NCI-H82 treated with DMSO at 0.1 percent for 48 hours (cell line): Measurements from ENCODE around the gene WASF1.
"Not testable (repeated sequence)": the region's sequence is repeated elsewhere in the genome, so short reads cannot be mapped to it uniquely, and the experiment has no call there.

ENCODE experiments used
- DNase-seq: peaks from one replicate; lab custom pipeline; 2025; ENCODE audit not compliant: unreplicated experiment; lab: John Stamatoyannopoulos, UW

The WASF1 gene

GRCh38 chr6:110178626-110179405 is 654 bp downstream of the WASF1 start:
- DNase-seq: peak; percentile 84

- peak; percentile 98 for DNase-seq
These were observed 5.9 kb downstream of the WASF1 start for GRCh38 chr6:110173506-110174132.

- DNase-seq: no peak
These were observed 9.4 kb downstream of the WASF1 start for GRCh38 chr6:110170081-110170480.

GRCh38 chr6:110158479-110158878 is 21.0 kb downstream of the WASF1 start:
- DNase-seq: no peak

GRCh38 chr6:110147870-110148269 is 31.6 kb downstream of the WASF1 start:
- DNase-seq: no peak

- DNase-seq: no peak
These were observed 38.8 kb downstream of the WASF1 start for GRCh38 chr6:110140650-110141049.

- DNase-seq: no peak
These were observed 40.4 kb downstream of the WASF1 start for GRCh38 chr6:110139052-110139451.

GRCh38 chr6:110137924-110138887 is 41.3 kb downstream of the WASF1 start:
- DNase-seq: no peak

- DNase-seq: no peak
These were observed 49.1 kb downstream of the WASF1 start for GRCh38 chr6:110130362-110130761.

GRCh38 chr6:110128418-110128817 is 51.1 kb downstream of the WASF1 start:
- no peak for DNase-seq

GRCh38 chr6:110125361-110125760 is 54.1 kb downstream of the WASF1 start:
- no peak for DNase-seq

GRCh38 chr6:110121655-110122054 is 57.8 kb downstream of the WASF1 start:
- not testable (repeated sequence) for DNase-seq

- DNase-seq: no peak
These were observed 63.2 kb downstream of the WASF1 start for GRCh38 chr6:110116258-110116657.

- DNase-seq: no peak
These were observed 65.5 kb downstream of the WASF1 start for GRCh38 chr6:110114004-110114403.

GRCh38 chr6:110105296-110105695 is 74.2 kb downstream of the WASF1 start:
- no peak for DNase-seq

- no peak for DNase-seq
These were observed 76.2 kb downstream of the WASF1 start for GRCh38 chr6:110103260-110103659.

GRCh38 chr6:110102411-110102810 is 77.1 kb downstream of the WASF1 start:
- no peak for DNase-seq

GRCh38 chr6:110101885-110102284 is 77.6 kb downstream of the WASF1 start:
- no peak for DNase-seq

GRCh38 chr6:110098511-110099116 is 80.9 kb downstream of the WASF1 start:
- no peak for DNase-seq

- DNase-seq: no peak
These were observed 82.0 kb downstream of the WASF1 start for GRCh38 chr6:110097443-110097842.

- no peak for DNase-seq
These were observed 83.5 kb downstream of the WASF1 start for GRCh38 chr6:110095935-110096334.
